NCI-H1694 treated with DMSO at 0.1 percent for 48 hours (cell line): ENCODE results near the gene CDC42SE2.
"Not testable (repeated sequence)": the region's sequence is repeated elsewhere in the genome, so short reads cannot be mapped to it uniquely, and the experiment has no call there.

ENCODE experiments used
- DNase-seq: peaks from one replicate; lab custom pipeline; 2025; lab: John Stamatoyannopoulos, UW

CDC42SE2 gene

GRCh38 chr5:131318455-131318854, 54.6 kb downstream of the CDC42SE2 start:
- no peak for DNase-seq

- DNase-seq, result no peak
These were observed 57.2 kb downstream of the CDC42SE2 start for GRCh38 chr5:131321066-131321465.

- DNase-seq, result no peak
These were observed 59.1 kb downstream of the CDC42SE2 start for GRCh38 chr5:131322926-131323325.

- no peak for DNase-seq
These were observed 59.5 kb downstream of the CDC42SE2 start for GRCh38 chr5:131323378-131323777.

- DNase-seq, result no peak
These were observed 60.5 kb downstream of the CDC42SE2 start for GRCh38 chr5:131324303-131324702.

- DNase-seq, result no peak
These were observed 64.9 kb downstream of the CDC42SE2 start for GRCh38 chr5:131328536-131329285.

- DNase-seq, result no peak
These were observed 65.4 kb downstream of the CDC42SE2 start for GRCh38 chr5:131329286-131329560.

- no peak for DNase-seq
These were observed 66.2 kb downstream of the CDC42SE2 start for GRCh38 chr5:131330031-131330430.

GRCh38 chr5:131335756-131336155, 71.9 kb downstream of the CDC42SE2 start:
- DNase-seq, result not testable (repeated sequence)

- not testable (repeated sequence) for DNase-seq
These were observed 72.9 kb downstream of the CDC42SE2 start for GRCh38 chr5:131336801-131337200.

- not testable (repeated sequence) for DNase-seq
These were observed 73.6 kb downstream of the CDC42SE2 start for GRCh38 chr5:131337240-131338050.

- no peak for DNase-seq
These were observed 74.2 kb downstream of the CDC42SE2 start for GRCh38 chr5:131338051-131338453.

GRCh38 chr5:131344288-131344687, 80.4 kb downstream of the CDC42SE2 start:
- not testable (repeated sequence) for DNase-seq

- not testable (repeated sequence) for DNase-seq
These were observed 82.4 kb downstream of the CDC42SE2 start for GRCh38 chr5:131346204-131346603.

- no peak for DNase-seq
These were observed 90.1 kb downstream of the CDC42SE2 start for GRCh38 chr5:131353991-131354390.

GRCh38 chr5:131355971-131356528, 92.2 kb downstream of the CDC42SE2 start:
- no peak for DNase-seq

GRCh38 chr5:131356619-131357018, 92.8 kb downstream of the CDC42SE2 start:
- DNase-seq, result no peak

GRCh38 chr5:131357739-131358561, 94.1 kb downstream of the CDC42SE2 start:
- no peak for DNase-seq

GRCh38 chr5:131361677-131362315, 97.9 kb downstream of the CDC42SE2 start:
- DNase-seq, result no peak

GRCh38 chr5:131363811-131364506, 100.1 kb downstream of the CDC42SE2 start:
- DNase-seq, result no peak

GRCh38 chr5:131364507-131365050, 100.7 kb downstream of the CDC42SE2 start:
- no peak for DNase-seq
